GM18870 (cell line): ENCODE data around the gene POU4F3.
"Not testable (repeated sequence)": the region's sequence is repeated elsewhere in the genome, so short reads cannot be mapped to it uniquely, and the experiment has no call there.

Source experiments
- ATAC-seq: cut with Tn5 transposase; IDR thresholded peaks from one replicate; pipeline ENCODE4 v1.9.1; 2021; ENCODE audit warnings: moderate library complexity; ENCODE audit not compliant: unreplicated experiment

POU4F3 gene, protein sequence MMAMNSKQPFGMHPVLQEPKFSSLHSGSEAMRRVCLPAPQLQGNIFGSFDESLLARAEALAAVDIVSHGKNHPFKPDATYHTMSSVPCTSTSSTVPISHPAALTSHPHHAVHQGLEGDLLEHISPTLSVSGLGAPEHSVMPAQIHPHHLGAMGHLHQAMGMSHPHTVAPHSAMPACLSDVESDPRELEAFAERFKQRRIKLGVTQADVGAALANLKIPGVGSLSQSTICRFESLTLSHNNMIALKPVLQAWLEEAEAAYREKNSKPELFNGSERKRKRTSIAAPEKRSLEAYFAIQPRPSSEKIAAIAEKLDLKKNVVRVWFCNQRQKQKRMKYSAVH

DNA sequence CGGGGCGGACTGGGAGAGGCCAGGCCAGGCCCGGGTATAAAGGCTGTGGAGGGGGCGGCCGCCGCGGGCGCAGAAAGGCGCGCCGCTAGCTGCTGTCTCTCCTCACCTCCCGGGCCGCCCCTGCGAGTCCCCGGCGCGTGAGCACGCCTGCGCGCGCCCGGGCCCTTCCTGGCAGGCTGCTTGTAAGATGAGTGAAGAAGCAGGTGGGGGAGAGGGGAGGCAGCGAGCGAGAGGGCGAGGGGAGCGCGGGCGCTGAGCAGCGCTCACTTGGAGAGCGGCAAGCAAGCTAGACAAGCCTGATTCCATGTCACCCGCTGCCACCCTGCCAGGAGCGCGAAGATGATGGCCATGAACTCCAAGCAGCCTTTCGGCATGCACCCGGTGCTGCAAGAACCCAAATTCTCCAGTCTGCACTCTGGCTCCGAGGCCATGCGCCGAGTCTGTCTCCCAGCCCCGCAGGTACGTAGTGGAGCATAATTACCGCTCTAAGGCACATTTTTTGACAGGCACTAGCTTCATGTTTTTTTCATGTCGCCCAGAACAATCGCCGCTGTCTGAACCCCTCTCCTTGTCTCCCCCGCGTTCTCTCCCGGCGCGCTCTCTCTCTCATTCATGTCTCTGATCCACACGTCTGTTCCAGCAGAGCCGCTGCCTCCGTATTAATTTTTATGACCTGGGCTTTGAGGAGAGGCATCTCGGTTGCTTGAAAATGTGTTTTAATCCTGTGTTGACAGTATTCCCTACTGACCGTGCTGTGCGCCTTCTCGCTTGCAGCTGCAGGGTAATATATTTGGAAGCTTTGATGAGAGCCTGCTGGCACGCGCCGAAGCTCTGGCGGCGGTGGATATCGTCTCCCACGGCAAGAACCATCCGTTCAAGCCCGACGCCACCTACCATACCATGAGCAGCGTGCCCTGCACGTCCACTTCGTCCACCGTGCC is at the start of gene POU4F3:
Gene POU4F3, plus strand, starts transcription at position 66 of the 941 bp plus-strand sequence. Its CDS starts 274 bp downstream, at position 340.
- no peak for ATAC-seq

DNA sequence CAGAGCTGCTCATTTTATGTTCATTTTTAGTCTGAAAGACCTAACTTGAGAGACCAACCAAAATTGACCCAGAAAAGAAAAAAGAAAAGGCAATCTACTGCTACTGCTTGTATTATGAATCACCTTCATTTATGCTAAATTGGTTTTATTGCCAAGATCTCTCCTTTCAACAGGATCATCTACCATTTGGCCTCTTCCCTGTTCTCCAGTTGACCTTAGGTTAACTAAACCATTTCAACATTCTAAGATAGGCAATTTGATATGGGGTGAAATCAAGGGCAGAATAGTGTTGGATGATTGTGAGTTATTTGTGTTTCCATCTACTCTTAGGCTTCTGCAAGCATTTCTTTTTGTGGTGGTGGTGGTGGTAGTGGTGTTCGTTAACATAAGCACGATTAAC is 48.3 kb upstream of the POU4F3 start:
- no peak for ATAC-seq

DNA sequence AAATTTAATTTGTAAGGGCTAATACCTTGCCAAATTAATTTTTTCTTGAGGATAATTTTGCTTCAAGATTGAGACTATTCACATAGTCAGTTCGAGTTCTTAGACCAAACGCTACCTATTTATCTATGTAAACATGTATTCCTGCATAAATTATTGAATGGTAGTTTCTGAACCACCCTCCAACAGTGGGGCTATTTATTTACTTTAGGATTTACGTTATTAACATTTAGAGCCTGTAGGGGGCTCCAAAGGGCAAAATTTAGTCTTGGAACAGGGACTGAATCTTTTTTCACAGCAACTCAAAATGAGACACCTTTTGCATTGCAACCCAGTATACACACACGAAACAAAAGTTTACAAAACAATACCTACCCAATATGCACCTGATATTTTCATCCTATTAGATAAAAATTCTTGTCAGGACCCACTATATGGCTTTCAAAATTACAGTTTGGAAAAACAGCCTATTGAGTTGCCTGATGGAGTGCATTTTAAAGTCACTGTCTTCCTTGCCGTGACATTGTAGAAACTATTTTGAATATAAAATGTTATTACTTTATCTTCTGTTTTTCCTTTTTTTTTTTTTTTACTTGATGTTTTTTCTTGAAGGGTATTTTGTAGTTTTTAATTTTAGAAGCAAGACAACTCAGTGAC is 47.1 kb upstream of the POU4F3 start:
- ATAC-seq = peak; percentile 78

DNA sequence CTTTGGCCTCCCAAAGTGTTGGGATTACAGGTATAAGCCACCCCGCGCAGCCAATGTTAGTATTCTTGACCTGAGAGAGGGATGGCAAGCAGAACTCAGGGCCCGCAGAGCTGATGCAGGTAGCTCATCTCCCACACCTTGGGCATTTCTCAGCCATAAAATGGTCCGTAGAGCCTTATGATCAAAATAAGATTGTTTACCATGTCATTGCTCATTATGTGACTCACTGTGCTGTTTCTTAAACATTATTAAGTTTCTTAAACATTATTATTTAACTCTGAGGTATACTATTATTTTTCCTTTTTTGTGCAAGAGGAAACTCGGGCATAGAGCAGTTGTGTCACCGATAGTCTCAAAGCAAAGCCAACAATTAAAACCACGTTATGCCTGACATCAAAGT is 42.4 kb upstream of the POU4F3 start:
- no peak for ATAC-seq

DNA sequence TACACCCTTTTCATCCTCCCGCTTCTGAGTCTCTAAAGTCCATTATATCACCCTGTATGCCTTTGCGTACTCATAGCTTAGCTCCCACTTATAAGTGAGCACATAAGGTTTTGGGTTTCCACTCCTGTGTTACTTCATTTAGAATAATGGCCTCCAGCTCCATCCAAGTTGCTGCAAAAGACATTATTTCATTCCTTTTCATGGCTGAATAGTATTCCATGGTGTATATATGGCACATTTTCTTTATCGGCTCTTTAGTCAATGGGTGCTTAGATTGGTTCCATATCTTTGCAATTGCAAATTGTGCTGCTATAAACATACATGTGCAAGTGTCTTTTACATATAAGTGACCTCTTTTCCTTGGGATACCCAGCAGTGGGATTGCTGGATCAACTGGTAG is 39.7 kb upstream of the POU4F3 start:
- ATAC-seq = not testable (repeated sequence)

DNA sequence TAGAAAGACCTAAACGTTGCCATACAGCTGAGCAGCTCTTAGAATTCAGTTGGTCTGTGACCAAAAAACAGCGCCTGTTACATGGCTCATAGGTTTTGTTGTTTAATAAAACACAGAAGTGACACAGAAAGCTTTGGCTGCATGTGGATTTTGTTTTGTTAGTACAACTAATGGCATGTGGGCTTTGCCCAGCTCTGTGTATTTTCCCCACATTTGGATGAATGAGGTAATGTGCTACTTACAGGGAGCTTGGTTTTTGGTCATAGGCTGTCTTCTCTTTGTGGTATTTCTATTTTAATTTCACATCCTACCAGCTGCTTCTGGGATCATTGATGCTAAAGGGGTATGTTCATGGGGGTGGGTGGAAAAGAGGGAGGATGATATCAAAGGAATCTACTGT is 37.0 kb upstream of the POU4F3 start:
- ATAC-seq = no peak

DNA sequence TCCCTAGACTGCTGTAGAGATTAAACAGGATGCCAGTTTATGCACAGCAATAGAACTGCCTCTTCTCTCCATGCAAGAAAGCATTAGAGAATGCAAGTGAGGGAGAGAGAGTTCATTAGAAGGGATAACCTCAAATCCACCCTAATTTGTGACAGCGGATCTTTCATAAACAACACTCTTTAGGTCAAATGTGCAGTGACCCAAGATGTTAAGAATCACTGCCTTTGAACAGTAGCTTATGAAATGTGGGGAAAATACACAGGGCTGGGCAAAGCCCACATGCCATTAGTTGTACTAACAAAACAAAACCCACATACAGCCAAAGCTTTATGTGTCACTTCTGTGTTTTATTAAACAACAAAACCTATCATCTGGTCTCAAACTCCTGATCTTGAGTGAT is 36.2 kb upstream of the POU4F3 start:
- ATAC-seq = no peak

DNA sequence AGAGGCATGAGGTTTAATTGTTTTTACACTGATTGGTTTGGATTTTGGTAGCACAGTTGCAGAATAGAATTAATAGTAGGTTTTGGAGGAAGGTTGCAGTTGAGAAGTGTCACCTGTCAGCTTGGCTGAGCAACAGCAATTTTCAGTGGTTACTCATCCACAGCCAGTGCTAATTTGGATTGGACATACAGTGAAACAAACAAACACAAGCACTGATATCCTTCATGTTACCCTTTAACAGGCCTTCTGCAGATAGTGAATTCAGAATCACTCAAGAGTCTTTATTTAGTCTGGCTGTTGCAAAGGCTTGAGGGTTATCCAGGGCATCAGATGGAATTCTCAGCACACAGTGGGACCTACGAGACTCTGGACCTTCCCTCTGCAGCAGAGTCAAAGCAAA is 31.8 kb upstream of the POU4F3 start:
- ATAC-seq = no peak

DNA sequence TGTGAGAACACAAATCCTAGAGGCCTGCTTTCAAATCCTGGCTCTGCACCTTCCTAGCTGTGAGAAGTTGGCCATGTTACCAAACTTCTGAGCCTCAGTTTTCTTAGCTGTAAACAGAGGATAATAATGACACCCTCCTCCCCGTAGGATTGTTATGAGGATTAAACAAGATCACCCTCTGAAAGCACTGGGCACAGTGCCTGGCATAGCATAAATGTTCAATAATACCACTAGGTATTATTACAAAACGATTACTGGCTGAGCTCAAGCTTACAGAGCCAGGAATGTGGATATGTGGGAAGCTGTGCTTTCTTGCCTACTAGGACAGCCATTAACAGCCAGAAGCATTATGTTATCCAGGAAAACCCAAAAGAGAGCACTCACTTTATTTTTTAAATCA is 30.8 kb upstream of the POU4F3 start:
- ATAC-seq = no peak

DNA sequence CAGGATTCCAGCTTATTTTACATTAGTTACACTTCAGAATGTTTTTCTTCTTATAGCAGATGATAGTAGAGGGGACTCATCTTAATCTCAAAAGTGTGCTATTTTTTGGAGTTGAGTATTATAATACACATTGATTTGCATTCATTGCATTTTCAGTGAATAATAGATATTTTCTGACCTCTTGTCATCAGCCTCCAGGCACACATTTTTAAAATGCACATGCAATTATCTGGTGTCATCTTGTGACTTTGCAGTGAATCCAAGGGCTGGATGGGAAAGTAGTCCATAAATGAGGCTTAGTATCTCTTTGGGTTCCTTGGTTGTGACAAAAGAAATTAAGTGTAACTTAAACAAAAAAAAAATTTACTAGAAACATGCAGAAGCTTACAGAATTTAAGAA is 28.1 kb upstream of the POU4F3 start:
- no peak for ATAC-seq

DNA sequence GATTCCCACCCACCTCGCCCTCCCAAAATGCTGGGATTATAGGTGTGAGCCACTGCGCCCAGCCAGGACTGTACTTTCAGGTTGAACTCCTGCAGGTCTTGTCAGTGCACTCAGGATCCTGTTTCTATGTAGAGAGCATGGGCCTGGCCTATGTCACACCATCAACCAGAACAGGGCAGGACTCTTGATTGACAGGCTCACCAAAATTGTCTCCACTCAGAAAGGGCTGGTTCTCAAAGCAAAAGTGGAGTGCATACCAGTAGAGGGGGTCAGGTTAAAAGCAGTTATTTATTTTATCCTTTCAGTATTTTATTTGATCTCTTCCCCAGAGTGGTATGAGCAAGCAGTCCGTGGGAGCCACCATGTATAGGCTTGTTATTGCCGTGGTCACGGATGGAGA is 27.4 kb upstream of the POU4F3 start:
- ATAC-seq = no peak

DNA sequence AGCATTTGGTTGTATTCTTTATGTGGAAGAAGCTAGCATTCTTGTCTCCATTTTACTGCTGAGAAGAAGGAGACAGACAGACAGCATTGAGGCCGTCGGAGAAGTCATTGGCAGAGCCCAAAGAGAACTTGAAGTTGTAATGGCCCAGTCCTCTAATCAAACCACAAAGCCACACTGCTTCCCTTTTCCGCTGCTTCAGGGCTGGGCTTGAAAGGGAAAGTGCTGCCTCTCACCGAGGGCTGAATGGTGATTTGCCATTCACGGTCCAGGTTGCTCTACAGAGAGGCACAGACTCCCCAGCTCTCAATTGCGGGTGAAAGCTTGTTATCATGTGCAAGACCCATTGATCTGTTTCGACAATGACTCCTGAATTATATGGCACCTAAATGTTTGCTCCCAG is 25.6 kb upstream of the POU4F3 start:
- no peak for ATAC-seq

DNA sequence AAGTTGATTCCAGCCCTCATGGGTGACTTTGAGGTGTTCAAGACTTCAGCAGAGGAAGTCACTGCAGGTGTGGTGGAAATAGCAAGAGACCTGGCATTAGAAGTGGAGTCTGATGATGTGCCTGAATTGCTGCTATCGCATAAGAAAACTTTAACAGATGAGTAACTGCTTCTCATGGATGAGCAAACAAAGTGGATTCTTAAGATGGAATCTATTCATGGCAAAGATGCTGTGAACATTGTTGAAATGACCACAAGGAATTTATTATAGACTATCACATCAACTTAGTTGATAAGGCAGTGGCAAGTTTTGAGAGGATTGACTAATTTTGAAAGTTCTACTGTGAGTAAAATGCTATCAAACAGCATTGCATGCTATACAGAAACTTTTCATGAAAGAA is 17.1 kb upstream of the POU4F3 start:
- ATAC-seq = no peak

DNA sequence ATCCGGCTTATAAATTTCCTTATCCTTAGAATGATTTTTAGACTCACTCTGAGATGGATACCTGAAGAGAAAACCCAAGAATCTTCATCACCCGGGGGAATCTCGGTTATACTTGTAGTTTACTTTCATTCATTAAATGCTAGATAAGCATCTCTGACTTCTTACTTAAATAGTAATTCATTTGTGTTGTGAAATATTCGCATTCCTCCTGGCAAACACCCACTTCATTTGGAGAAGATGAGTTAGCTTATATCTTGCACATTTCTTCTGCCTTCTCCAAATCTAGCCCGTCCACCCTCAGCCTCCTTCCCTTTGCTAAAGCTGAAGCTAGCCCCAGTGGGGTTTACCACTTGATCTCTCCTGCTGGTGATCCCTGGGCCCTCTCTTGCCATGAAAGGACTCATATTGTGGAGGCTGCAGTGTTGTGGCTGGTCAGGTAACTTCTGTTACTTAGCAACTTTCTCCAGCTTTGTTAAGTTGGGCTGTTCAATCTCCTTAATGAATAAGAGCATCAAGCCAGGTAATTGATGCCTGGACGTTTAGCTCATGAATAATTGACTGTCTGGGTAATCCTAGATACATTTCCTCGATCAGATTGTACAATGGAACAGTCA is 11.3 kb upstream of the POU4F3 start:
- no peak for ATAC-seq

DNA sequence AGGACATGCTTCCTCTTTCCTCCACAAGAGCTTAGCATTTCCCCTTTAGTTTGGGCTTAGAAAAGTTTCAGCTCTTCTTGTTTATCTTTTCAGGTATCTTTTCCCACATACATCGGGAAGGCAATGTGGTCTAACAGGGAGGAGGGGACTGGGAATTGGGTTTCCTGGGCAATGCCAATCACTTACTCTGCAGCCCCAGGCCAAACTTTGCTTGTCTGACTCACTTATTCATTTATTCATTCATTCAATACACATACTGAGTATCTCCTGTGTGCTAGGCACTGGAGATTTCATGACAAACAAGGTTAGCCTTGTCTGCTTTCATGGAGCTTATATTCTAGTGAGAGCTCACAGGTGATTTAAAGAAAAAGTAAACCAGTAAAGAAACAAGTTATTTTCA is 10.7 kb upstream of the POU4F3 start:
- no peak for ATAC-seq

DNA sequence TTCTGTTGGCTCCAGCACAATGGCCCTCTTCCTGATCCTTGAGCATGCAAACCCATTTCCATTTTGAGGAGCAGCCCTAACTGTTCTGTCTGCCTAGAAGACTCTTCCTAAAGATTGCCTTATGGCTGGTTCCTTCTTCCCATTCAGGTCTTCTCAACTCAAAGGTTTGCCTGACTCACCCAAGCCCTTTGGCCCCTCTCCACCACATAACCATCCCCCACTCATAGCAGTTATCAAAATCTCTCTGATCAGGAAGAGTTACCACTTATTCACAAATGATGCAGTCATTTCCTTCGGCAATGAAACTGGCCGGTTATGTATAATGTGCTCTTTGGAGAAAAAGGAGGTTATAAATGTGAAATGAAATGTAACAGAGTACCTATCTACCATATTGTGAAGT is 8.9 kb upstream of the POU4F3 start:
- ATAC-seq = no peak

DNA sequence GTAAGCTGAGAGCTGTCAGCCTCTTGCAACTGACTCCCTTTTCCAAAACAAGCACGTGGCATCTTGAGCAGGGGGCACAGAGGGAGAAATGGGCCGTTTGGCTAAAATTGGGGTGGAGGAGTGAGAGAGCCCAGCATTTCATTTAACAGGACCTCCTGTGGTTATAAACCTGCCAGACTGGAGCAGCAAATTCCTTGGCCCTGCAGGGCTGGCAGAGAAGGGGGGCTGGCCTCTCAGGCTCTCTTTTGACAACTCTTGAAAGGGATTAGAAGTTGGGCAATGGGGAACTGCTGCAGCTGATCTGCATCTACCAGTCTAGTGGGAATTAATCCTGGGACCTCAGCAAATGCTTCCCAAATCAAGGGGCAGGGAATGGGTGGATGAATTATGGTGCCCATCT is 7.2 kb upstream of the POU4F3 start:
- ATAC-seq = no peak

DNA sequence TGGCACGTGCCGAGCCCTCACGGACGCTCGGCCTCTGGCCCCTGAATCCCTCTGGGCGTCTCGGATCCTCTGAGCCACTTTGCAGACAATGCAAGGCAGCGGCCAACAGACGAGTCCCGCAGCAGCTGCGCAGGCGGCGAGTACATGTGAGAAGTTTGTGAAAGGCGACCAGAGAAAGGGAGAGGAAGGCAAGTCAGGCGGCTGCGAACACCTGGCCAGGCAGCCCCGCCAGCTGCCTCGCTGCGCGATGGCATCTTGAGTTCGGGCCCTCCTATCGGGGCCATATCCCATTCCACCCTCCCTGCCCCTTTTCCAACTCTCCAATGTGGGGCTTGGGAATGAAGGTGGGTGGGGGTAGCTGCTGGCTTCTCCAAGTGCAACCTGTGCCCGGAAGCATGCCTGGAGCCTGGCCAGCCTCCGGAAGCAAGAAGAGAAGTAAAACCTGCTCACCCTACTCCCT is 4.5 kb upstream of the POU4F3 start:
- ATAC-seq = no peak

DNA sequence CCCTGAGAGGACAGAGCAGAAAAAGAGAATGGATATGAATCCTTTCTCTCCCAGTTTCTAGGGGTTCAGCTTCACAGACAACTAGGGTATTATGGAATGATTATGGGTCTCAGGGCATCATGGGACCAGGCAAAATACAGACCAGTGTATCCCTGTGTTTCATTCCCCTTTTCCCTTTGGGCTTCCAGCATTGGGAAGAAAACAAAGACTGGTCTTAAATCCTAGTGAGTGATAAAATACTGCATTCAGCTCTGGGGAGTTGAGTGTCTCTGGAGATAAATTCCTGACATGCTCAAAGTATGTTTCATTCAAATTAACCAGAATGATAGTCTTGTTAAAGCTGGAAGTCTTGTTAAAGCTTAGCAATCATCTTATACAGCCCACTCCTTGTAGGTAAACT is 2.4 kb upstream of the POU4F3 start:
- ATAC-seq = no peak

DNA sequence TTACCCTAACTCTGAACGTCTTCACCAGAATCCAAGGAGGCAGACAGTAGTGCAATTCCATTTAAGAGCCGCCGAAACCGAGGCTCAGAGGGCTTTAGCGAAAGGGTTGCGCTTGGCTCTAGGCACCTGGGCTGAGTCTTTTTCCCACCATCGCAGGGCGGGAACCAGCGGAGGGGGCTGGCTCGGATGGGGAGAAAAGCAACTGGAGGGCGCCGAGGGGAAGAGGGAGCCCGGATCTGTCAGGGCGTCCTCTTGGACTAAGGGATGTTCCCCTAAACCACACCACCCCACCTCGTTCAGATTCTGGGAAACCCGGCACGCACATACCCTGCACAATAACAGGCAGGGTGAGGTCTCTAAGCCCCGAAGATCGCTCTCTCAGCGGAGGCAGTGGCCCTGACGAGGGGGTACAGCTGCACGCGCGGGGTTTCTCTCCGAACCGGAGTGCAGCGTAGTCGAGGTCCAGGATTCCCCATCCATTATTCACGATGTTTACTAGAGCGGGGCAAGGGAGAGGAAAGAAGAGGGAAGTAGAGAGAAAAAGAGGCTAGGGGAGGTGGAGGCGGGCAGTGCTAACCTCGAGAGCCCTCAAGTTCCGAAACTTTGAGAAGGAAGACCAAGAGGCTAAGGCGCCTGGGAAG is 1.3 kb upstream of the POU4F3 start:
- no peak for ATAC-seq

DNA sequence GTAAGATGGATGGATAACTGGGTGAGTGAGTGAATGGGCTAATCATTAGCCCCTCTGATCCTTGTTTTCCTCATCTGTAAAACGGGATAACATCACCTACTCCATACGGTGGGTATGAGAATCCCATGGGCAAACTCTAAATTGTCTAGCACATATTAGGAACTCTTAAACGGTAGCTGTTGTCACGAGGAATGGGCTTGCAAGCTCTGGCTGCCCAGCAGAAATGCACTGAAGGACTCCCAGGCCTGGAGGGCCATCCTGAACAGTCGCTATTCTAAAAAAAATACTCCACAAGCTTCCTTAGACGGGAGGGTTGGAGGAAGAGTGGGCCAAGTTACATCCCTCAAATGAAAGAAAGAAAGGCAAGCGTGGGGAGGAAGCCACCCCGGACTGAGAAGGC is 711 bp upstream of the POU4F3 start:
- ATAC-seq = no peak
